Coronary artery (tissue), 2 donors: ENCODE results near the gene TXNRD1.
A peak's percentile ranks its signal among the peaks of the same experiment; 100 is the strongest.
"Not testable (repeated sequence)": the region's sequence is repeated elsewhere in the genome, so short reads cannot be mapped to it uniquely, and the experiment has no call there.

Experiments used
- DNase-seq: peaks from one replicate; pipeline ENCODE4 v3.0.0-alpha.2; 2017; ENCODE audit warnings: low spot score
- H3K27ac ChIP-seq, 2 donors: fragments of 200-600 bp; sonication (generic); one replicate each; pipeline ENCODE4 v1.5.1; 2016 to 2019
- H3K4me3 ChIP-seq: fragments of 200-600 bp; sonication (generic); 2 replicates; pipeline ENCODE4 v1.5.1; 2016; ENCODE audit warnings: mild to moderate bottlenecking, moderate library complexity
- TF ChIP-seq, protein P1 (sequence below): fragments of 200-600 bp; sonication (generic); IDR thresholded peaks from one replicate; pipeline ENCODE4 v1.5.1; 2019; ENCODE audit warnings: antibody characterized with exemption

Gene TXNRD1

DNA sequence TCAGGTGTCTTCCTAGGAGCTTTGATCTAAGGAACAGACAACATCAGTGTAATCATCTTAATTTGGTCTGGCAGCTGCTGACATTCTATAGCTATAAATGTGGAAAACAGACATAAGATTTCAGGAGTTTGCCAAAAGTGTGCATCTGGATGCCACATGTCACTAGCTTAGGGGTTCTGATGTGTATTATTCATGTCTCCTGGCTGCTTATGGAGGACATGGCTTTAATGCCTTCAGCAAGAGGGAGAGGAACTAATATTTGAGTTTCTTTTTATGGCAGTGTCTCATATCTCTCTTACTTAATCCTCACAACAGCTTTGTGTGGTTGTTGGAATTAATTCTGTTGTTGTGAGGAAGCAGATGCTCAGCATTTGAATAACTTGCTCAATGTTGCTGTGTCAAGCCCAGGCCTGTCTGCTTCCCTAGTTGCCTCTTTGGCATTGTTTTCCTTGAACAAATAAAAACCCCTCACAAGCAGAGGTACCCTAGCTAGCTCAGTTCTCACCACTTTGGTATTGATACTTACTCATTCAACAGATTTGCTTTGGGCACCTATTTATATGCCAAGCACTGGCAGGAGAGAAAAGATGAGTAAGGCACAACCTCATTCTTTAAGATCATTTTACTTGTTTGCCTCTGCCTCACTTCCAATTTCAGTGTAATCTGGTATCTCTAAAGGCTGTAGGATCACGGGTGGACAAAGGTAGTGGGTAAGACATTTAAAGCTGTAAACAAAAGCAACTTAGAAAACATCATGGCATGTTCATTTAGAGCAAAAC is 48.2 kb downstream of the TXNRD1 start:
- no peak for DNase-seq
- TF ChIP-seq, protein P1, sequence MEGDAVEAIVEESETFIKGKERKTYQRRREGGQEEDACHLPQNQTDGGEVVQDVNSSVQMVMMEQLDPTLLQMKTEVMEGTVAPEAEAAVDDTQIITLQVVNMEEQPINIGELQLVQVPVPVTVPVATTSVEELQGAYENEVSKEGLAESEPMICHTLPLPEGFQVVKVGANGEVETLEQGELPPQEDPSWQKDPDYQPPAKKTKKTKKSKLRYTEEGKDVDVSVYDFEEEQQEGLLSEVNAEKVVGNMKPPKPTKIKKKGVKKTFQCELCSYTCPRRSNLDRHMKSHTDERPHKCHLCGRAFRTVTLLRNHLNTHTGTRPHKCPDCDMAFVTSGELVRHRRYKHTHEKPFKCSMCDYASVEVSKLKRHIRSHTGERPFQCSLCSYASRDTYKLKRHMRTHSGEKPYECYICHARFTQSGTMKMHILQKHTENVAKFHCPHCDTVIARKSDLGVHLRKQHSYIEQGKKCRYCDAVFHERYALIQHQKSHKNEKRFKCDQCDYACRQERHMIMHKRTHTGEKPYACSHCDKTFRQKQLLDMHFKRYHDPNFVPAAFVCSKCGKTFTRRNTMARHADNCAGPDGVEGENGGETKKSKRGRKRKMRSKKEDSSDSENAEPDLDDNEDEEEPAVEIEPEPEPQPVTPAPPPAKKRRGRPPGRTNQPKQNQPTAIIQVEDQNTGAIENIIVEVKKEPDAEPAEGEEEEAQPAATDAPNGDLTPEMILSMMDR: no peak

DNA sequence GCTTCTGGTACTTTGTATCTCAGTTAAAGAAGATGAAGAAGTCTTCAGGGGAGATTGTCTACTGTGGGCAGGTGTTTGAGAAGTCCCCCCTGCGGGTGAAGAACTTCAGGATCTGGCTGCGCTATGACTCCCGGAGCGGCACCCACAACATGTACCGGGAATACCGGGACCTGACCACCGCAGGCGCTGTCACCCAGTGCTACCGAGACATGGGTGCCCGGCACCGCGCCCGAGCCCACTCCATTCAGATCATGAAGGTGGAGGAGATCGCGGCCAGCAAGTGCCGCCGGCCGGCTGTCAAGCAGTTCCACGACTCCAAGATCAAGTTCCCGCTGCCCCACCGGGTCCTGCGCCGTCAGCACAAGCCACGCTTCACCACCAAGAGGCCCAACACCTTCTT is 49.9 kb downstream of the TXNRD1 start:
- not testable (repeated sequence) for DNase-seq, H3K27ac ChIP-seq, H3K4me3 ChIP-seq

More for the DNA sequence above, 48.2 kb downstream of the TXNRD1 start:
- H3K27ac ChIP-seq: no peak overlapping the region
- H3K4me3 ChIP-seq: no peak overlapping the region

DNA sequence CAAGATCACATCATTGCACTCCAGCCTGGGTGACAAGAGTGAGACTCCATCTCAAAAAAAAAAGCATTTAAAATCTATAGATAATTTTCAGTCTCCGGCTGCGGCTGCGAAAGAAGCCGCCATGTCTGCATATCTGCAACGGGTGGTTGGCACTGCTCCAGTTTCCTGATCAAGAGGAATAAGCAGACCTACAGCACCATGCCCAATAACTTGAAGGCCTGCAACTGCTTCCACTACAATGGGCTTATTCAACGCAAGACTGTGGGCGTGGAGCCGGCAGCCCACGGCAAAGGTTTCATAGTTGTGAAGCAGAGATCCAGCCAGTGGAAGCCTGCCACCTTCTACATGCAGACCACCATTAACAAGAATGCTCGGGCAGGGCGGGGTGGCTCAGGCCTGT is 57.4 kb downstream of the TXNRD1 start:
- DNase-seq: no peak
- H3K27ac ChIP-seq: no peak overlapping the region
- no peak overlapping the region for H3K4me3 ChIP-seq
- TF ChIP-seq, protein P1: no peak

DNA sequence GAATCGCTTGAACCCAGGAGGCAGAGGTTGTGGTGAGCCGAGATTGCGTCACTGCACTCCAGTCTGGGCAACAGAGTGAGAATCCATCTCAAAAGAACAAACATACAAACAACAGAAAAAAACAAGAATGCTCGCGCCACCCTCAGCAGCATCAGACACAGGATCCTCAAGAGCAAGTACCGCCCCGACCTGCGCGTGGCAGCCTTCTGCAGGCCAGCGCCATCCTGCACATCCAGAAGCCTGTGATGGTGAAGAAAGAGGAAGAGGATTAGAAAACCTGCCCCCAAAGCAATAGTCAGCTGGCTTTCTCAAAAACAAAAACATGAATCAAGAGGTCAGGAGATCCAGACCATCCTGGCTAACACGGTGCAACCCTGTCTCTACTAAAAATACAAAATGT is 57.9 kb downstream of the TXNRD1 start:
- TF ChIP-seq, protein P1: no peak
- no peak for DNase-seq
- Histone ChIP-seq H3K27ac (no peak overlapping the region), H3K4me3 (no peak overlapping the region)

DNA sequence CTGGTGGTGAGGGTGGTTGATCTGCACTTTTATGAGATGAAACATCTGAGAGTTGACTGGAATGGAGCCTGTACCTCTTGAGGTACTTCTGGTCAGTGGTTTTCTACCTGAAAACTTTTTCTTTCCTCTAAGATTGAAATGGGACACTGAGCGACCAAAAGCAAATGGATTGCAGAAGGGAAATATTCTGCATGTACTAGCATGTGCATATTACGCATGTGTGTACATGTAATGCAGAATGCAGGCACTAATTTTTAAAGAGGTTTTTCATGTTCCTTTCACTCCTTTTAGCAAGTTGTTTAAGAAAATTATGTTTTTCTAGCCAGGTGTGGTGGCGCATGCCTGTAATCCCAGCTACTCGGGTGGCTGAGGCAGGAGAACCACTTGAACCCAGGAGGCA is 59.2 kb downstream of the TXNRD1 start:
- H3K4me3 ChIP-seq: no peak overlapping the region
- H3K27ac ChIP-seq: no peak overlapping the region
- no peak for DNase-seq
- TF ChIP-seq, protein P1: no peak

DNA sequence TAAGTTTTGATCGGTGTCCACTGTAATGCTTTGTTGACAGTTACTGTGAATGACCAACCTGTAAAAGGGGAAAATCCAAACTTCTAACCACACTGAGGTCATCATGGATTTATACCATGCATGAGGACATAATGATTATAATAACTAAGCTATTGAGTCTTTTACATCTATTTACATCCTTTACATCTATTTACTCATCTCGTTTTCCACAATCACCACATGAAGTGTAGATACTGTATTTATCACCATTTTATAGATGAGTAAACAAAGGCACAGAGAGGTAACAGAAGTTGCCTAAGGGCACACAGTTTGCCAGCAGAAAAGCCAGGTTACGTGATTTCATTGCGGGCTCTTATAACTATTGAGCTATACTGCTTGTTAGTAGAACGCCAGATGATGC is 60.1 kb downstream of the TXNRD1 start:
- Histone ChIP-seq H3K27ac (no peak overlapping the region), H3K4me3 (no peak overlapping the region)
- no peak for DNase-seq
- TF ChIP-seq, protein P1: no peak

DNA sequence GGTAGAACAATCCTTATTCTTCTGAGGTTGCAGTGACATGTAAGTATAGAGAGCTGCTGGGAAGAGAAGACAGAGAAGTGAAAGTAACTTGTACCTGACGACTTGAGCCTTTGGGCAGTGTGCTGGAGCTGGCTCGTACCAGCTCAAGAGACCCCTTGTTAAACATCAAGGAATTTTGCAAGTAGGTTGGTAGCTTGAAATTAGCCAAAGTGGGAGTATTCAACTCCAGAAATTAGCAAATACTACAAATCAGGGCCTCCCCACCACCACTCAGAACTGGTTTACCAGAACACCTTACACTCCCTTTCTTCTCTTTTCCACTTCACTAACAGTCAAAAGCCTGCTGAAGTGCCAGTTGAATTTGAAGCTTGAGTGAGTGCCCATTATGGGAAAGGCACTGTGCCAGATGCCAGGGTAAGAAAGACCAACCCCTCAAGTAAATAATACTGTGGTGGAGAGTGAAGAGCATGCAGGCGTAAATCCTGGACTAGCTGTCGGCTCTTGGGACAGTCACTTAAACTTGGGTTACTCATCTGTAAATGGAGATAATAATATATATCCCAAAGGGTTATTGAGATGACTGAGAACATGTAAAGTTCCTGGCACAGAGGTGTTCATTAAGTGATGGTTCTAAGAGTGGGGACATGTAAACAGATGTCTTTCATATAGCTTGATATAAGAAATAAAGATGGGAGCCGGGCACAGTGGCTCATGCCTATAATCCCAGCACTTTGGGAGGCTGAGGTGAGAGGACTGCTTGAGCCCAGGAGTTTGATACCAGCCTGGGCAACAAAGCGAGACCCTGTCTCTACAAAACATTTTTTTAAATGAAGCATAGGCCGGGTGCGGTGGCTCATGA is 60.9 kb downstream of the TXNRD1 start:
- Histone ChIP-seq H3K27ac (no peak overlapping the region), H3K4me3 (peak overlapping the region; percentile 29)
- no peak for DNase-seq
- TF ChIP-seq, protein P1: no peak
